Kidney epithelial cell (primary cell): ENCODE results near the gene BHLHE23. TPM values are rescaled to one million over a fixed set of nuclear protein-coding genes. Genes with fewer than 3 reads are reported as not detected.
"Not testable (repeated sequence)": the region's sequence is repeated elsewhere in the genome, so short reads cannot be mapped to it uniquely, and the experiment has no call there.

Source experiments
- DNase-seq: peaks from one replicate; pipeline ENCODE4 v3.0.0-alpha.2; 2010; ENCODE audit warnings: low read depth
- H3K27me3 ChIP-seq: 2 replicates; pipeline ENCODE4 v1.6.0; 2011; ENCODE audit warnings: low read length; ENCODE audit not compliant: control insufficient read depth, insufficient read depth
- H3K36me3 ChIP-seq: 2 replicates; pipeline ENCODE4 v1.5.1; 2011; ENCODE audit warnings: low read length; ENCODE audit not compliant: control insufficient read depth, insufficient read depth
- H3K4me3 ChIP-seq: 2 replicates; pipeline ENCODE4 v1.5.1; 2011; ENCODE audit warnings: low read depth, mild to moderate bottlenecking, control low read depth, low read length
- CTCF ChIP-seq: IDR thresholded peaks from 2 replicates; pipeline ENCODE4 v1.5.1; 2011; ENCODE audit warnings: mild to moderate bottlenecking, moderate library complexity, low read length, control low read depth, inconsistent platforms; ENCODE audit not compliant: insufficient read depth, poor library complexity, severe bottlenecking
- total RNA-seq: library from RNA; depleted of rRNA; stranded (reverse); fragments of >200 nt; gene quantifications from 2 replicates; pipeline ENCODE4 v1.2.3, GENCODE V29; 2015

Gene BHLHE23
- total RNA-seq, 1 donor from 2014 or later = not detected

GRCh38 chr20:62962891-62963613 is 43.7 kb downstream of the BHLHE23 start:
- DNase-seq = no peak
- no peaks in the 10 kb centered on the region for H3K27me3 ChIP-seq
- TF ChIP-seq CTCF = no peak
- H3K36me3 ChIP-seq = no peaks in the 10 kb centered on the region
- H3K4me3 ChIP-seq = no peak overlapping the region

- Histone ChIP-seq H3K4me3 (no peak overlapping the region), H3K27me3 (no peaks in the 10 kb centered on the region), H3K36me3 (no peaks in the 10 kb centered on the region)
- no peak for TF ChIP-seq CTCF
- DNase-seq = no peak
These were observed 44.4 kb downstream of the BHLHE23 start for GRCh38 chr20:62962221-62962879.

- no peak for TF ChIP-seq CTCF
- no peaks in the 10 kb centered on the region for H3K36me3 ChIP-seq
- no peaks in the 10 kb centered on the region for H3K27me3 ChIP-seq
- no peak overlapping the region for H3K4me3 ChIP-seq
- no peak for DNase-seq
These were observed 45.0 kb downstream of the BHLHE23 start for GRCh38 chr20:62961799-62962198.

- no peak for DNase-seq
- Histone ChIP-seq H3K27me3 (no peaks in the 10 kb centered on the region), H3K36me3 (no peaks in the 10 kb centered on the region), H3K4me3 (no peak overlapping the region)
- no peak for TF ChIP-seq CTCF
These were observed 45.4 kb downstream of the BHLHE23 start for GRCh38 chr20:62961310-62961783.

- H3K36me3 ChIP-seq, H3K4me3 ChIP-seq, DNase-seq, H3K27me3 ChIP-seq: not testable (repeated sequence)
These were observed 46.1 kb downstream of the BHLHE23 start for GRCh38 chr20:62960446-62961309.

GRCh38 chr20:62959998-62960436 is 46.7 kb downstream of the BHLHE23 start:
- no peak for TF ChIP-seq CTCF
- no peak for DNase-seq
- Histone ChIP-seq H3K36me3 (no peaks in the 10 kb centered on the region), H3K27me3 (no peaks in the 10 kb centered on the region), H3K4me3 (no peak overlapping the region)
